NCI-H2107 treated with DMSO at 0.1 percent for 48 hours (cell line): ENCODE results near the gene SMYD3.
A peak's percentile ranks its signal among the peaks of the same experiment; 100 is the strongest.

Source experiments
- DNase-seq: peaks from one replicate; lab custom pipeline; 2025; ENCODE audit not compliant: unreplicated experiment; lab: John Stamatoyannopoulos, UW

The SMYD3 gene

GRCh38 chr1:246181241-246181640 is 325.8 kb downstream of the SMYD3 start:
- DNase-seq = no peak

GRCh38 chr1:246179401-246179800 is 327.7 kb downstream of the SMYD3 start:
- DNase-seq = no peak

DNA sequence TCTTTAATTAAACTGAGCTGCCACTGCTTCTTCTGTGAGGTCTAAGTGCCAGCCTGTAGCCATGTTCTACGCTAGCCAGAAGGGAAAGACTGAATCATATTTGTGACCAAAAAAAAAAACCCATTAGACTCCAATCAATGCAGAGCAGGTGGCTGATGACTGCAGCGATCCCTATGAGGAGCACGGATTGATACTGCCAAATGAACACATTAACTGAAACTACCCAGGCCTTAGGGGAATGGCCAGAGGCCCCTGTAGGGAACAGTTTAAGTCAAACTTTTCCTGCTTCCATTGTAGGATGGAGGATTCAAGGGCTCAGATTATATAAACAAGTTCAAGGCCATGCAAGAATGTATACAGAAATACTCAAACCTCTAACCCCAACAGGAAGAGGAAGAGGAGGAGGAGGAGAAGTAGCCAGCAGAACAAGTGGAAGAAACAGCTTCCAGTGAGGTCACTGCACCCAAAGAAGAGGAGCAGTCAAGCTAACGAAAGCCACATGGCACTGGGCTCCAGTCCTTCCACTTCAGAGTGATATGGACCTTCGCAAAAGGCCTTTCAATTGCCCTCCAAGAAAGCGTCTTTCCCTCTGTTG is 328.3 kb downstream of the SMYD3 start:
- no peak for DNase-seq

DNA sequence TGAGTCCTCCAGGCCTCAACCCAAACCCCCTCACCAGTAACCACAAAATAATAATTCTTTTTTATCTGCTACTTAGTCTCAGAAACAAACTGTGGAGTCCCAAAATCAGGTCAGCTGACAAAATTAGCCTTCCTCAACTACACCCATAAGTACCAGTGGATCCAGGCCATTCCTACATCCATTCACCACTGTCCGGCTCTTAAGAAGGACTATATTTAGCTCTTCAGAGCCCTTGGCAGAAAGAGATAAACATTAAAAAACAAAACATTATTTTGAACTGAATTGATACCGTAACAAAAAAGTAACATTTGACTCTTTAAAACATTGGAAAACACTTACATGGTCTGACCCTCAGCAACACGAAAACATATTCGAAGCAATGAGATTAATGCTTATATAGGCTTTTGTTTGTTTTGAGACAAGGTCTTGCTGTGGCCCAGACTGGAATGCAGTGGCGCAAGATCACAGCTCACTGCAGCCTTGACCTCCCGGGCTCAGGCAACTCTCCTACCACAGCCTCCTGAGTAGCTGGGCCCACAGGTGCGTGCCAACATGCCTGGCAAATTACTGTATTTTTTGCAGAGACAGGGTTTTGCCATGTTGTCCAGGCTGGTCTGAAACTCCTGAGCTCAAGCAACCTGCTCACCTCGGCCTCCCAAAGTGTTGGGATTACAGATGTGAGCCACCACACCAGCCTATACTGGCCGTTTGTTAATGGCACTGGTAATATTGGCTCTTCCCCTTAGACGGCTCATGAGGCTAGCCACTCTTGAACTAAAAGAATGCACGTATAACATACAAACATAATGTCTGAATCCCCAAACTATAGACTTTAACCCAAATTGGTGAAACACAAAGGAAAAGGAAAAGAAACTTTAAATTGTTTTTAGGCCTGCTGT is 330.7 kb downstream of the SMYD3 start:
- no peak for DNase-seq

- no peak for DNase-seq
These were observed 336.4 kb downstream of the SMYD3 start for GRCh38 chr1:246170574-246171261.

DNA sequence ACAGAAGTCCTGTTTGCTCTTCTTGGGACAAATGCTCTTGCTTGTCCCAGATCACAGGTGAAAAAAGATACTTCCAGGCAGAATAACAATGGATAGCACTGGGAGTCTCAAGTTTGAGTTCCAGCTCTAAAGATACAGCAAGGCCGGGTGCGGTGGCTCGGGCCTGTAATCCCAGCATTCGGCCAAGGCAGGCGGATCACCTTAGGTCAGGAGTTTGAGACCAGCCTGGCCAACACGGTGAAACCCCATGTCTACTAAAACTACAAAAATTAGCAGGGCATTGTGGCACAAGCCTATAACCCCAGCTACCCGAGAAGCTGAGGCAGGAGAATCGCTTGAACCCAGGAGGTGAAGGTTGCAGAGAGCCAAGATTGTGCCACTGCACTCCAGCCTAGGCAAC is 337.6 kb downstream of the SMYD3 start:
- DNase-seq = no peak

DNA sequence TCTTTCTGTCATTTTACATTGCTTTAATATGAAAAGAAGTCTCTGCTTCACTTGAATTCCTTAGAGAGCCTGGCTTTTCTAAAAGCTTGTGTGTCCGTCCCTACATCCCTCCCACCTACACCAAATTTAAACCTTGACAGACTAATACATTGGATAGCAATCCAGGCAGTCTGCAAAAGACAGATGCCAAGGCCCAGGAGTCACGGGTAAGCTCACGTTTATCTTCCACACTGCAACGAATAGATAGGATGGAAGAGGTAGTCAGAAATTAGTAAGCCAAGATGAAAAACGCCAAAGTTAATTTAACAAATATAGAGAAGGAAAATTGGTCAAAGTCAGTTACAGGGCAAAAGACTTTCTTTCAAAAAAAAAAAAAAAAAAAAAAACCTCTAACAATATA is 338.1 kb downstream of the SMYD3 start:
- DNase-seq = no peak

- DNase-seq = no peak
These were observed 340.2 kb downstream of the SMYD3 start for GRCh38 chr1:246166841-246167240.

GRCh38 chr1:246165826-246166709 is 341.0 kb downstream of the SMYD3 start:
- DNase-seq = peak; percentile 54

DNA sequence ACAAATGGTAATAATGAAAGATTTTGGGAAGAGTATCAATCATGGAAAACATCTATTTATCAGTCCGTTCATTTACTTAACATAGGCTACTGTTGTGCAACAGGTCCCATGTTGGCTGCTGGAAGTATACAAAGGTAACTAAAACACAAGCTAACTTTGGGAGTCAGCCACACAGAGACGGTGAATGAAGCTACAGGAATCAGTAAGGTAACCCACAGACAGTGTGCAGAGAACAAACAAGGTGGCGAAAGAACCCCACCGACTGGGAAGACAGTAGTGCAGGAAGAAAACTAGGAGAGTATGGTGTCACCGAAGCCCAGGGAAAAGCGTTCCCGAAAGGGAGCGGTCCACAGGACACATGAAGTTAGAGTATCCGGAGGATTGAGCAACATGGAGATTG is 342.3 kb downstream of the SMYD3 start:
- DNase-seq = no peak

GRCh38 chr1:246162560-246162959 is 344.5 kb downstream of the SMYD3 start:
- DNase-seq = no peak

GRCh38 chr1:246161626-246162025 is 345.5 kb downstream of the SMYD3 start:
- no peak for DNase-seq

DNA sequence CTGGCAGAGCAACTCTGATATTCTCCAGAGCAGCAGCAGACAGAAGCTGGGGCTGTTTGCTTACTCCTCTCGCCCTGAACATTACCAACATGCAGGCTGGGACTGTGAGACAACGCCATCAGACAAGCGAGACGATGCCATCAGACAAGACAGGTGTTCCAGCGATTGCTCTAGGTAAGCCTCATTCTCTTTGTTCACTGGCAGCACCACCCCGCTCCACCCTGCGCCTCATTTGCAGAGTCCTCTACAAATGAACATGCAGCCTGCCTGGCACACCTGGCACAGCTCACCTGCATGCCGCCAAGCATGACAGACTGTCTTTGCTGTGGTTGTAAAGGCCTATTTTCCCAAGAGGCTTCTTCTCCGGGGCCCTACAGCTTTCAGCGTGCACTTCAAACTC is 346.2 kb downstream of the SMYD3 start:
- DNase-seq = peak; percentile 97

- DNase-seq = no peak
These were observed 346.7 kb downstream of the SMYD3 start for GRCh38 chr1:246160374-246160773.

- DNase-seq = peak; percentile 33
These were observed 347.5 kb downstream of the SMYD3 start for GRCh38 chr1:246159279-246160227.

- DNase-seq = no peak
These were observed 348.9 kb downstream of the SMYD3 start for GRCh38 chr1:246158131-246158530.

- no peak for DNase-seq
These were observed 349.6 kb downstream of the SMYD3 start for GRCh38 chr1:246157516-246157915.

GRCh38 chr1:246156847-246157246 is 350.2 kb downstream of the SMYD3 start:
- no peak for DNase-seq

DNA sequence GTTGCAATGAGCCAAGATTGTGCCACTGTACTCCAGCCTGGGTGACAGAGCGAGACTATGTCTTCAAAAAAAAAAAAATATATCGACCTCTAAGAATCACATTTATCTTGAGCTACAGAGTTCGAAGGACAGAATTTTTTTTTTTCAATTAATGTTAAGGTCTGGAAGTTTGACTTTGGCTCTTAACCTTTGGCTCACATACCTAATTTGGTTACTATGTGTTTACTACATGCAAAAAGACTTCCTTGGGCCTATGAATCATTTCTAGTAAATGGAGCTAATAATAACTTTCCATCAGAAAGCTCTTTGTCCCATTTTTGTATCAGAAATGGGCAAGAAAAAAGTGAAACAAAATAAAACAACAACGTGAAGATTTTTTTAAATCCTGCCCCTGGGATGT is 351.2 kb downstream of the SMYD3 start:
- no peak for DNase-seq

DNA sequence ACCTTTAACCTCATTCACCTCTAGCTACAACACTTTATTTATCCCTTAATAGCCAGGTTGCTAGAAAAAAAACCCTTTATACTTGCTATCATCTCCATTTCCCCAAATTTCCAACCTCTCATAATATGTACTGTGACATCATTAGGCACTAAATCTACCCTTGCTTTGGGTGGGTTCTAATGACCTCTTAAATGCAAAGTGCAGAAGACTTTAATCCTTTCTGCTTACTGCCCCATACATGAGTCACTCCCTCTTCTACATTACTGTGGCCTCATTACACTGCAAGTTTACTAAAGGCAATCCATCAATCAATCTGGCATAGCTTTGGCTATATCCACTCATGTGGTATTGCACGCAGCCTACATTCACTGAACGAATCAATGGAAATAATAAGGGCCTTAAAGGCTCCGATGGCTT is 353.3 kb downstream of the SMYD3 start:
- no peak for DNase-seq
